HG02852 (cell line): ENCODE results near the gene CAPZA1.
"Not testable (repeated sequence)": the region's sequence is repeated elsewhere in the genome, so short reads cannot be mapped to it uniquely, and the experiment has no call there.

ENCODE experiments used
- ATAC-seq: cut with Tn5 transposase; IDR thresholded peaks from one replicate; pipeline ENCODE4 v1.9.1; 2021; ENCODE audit warnings: mild to moderate bottlenecking, moderate library complexity; ENCODE audit not compliant: unreplicated experiment

CAPZA1 gene

DNA sequence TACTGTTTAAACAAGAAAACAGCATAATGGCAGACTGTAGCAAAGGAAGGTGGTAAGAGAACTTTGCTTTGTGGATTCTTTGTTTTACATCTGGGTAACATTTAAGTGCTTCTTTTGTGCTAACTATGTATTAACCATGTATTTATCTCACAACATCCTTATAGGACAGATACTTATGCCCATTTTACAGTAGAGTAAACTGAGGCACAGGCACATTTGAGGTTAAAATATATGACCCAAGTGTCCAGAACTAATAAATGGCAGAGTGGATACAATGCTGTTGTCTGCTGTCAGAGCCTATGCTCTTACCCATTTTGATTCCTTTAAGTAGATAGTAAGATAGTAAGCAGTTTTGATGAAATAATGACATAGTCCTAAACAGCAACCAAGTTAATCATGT is 7.3 kb downstream of the CAPZA1 start:
- no peak for ATAC-seq

DNA sequence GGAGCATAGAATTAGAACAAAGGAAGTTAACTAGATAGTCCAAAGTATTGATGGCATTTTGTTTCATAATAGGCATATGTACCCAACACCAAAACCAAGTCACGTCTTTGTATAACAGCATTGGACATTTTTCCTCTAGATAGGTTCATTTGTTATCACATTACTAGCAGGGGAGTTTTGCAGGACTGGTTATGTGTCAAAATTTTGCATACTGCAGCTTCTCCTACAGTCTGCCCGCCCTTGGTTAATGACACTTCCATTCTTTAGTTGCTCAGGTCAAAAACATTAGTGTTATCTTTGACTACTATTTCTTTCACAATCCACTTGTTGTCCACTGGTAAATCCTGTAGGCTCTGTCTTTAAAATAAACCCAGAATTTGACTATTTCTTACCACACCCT is 8.9 kb downstream of the CAPZA1 start:
- no peak for ATAC-seq

DNA sequence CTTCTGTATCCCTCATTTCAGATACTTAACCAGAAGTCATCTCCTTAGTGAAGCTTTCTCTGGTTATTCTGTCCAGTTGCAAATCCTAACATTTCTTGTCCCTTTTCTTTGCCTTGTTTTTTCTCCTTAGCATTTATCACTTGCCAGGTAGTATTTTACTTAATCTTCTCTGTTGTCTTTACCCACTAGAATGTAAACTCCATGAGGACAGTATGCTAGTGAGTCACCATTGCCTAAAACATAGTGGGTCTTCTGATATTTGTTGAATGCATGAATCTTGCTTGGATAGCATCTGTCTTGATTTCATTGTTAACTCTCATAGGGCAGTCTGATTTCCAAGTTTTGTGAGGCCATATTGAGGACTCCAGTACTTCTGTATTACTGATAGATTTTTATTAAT is 9.6 kb downstream of the CAPZA1 start:
- no peak for ATAC-seq

DNA sequence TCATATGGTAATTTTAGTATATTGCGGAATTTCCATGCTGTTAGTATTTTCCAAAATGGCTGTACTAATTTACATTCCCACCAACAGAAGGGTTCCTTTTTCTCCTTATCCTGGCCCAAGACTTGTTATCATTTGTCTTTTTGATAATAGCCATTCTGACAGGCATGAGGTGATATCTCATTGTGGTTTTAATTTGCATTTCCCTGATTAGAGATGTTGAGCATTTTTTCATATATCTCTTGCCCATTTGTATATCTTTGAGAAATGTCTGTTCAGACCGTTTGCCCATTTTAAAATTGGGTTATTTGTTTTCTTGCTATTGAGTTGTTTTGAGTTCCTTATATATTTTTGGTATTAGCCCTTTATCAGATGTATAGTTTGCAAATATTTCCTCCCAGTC is 14.0 kb downstream of the CAPZA1 start:
- ATAC-seq, result no peak

DNA sequence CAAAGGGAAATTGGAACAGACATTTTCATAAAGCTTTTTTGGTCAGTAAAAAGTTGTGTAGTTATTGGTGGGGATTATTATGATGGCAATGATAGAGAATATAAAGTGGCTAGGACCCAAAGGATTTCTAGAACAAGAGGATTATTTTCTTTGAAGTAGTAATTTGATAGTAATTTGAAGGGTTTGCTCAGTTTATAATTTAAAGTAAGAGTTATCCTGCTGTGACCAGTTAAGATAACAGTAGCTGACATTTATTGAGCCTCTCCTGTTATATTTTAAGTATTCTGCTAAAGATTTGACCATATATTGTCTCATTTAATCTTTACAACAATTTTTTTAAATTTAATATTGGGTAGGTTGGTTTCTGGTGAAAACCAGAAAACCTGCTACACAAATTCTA is 14.7 kb downstream of the CAPZA1 start:
- ATAC-seq, result no peak

DNA sequence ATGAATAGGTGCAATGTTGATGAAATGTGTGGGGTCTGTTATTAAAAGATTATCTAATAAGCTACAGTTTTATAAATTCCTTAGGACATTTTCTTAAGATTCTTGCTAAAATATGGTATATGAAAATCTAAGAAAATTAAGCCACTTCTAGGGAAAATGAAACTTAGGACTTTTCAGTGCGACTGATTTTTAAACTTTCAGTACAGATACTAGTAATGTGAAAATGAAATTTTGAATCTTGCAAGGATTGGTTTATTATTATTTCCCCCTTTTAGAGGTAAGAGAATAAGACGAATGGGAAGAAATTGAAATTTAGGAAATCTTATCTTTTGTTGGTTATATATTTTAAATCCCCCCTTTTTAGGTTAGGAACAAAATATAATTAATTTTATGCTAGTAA is 16.4 kb downstream of the CAPZA1 start:
- ATAC-seq, result no peak

DNA sequence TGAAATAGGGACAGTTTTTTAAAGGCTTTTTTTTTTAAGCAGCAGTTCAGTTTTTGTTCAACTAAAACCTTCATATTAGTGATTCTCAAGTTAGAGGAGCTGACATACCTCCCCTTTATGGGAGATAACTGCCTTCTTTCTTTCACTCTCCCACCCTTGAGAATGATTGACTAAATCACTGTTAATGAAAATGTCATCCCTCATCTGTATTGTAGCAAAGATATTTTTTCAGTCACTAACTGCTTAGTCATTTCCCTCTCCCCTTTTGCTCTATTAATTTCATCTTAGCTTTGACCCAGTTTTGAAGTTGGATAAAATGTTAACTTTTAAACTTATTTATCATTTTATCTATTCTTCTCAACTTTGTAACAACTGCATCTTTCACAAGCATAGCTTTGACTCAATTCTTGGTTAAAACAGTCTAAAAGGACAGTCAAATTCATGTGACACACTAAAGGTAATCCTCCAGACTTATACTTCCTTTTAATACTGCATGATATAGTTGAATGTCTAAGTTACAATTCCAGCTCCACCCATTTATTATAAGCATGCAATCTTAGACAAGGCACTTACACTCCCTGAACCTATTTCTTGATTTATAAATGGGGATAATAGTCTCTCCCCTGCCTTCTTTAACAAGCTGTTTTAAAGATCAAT is 17.1 kb downstream of the CAPZA1 start:
- ATAC-seq, result peak; percentile 52

DNA sequence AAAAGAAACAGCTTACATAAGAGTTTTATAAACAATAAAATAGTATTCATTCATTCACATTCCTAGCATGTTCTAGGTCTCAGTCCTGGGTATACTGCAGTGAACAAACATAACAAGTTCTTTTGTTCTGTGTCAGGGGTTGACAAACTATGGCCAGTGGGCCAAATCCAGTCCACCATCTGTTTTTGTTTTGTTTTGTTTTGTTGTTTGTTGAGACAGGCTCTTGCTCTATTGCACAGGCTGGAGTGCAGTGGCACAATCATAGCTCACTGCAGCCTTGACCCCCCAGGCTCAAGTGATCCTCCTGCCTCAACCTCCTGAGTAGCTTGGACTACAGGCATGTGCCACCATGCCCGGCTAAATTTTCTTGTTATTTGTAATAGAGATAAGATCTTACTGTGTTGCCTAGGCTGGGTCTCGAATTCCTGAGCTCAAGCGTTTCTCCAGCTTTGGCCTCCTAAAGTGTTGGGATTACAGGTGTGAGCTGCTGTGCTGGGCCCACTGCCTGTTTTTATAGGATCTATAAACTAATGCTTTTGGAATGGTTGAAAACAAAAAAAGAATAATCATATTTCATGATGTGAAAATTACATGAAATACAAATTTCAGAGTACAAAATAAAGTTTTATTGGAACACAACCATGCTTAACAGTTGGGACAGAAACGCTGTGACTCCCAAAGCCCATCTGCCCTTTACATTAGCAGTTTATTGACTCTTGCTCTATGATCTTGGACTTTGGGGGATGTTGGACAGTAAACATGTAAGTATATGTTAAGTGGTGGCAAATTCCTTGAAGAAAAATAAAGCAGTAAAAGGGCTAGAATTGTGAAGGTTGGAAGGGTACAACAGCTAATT is 17.9 kb downstream of the CAPZA1 start:
- no peak for ATAC-seq

DNA sequence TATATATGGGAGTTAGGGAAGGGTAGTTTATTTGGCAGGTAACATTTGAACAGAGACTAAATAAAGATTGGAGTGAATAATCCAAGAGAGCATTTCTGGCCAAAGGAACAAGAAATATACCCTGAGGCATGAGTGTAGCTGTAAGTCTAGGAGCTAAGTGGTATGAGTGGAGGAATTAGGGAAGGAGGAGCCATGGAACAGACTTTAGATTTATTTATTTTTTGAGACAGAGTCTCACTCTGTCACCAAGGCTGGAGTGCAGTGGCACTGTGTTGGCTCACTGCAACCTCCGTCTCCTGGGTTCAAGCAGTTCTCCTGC is 18.4 kb downstream of the CAPZA1 start:
- ATAC-seq, result no peak

DNA sequence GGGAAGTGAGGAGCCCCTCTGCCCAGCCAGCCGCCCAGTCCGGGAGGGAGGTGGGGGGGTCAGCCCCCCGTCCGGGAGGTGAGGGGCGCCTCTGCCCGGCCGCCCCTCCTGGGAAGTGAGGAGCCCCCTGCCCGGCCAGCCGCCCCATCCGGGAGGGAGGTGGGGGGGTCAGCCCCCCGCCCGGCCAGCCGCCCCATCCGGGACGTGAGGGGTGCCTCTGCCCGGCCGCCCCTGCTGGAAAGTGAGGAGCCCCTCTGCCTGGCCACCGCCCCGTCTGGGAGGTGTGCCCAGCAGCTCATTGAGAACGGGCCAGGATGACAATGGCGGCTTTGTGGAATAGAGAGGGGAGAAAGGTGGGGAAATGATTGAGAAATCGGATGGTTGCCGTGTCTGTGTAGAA is 20.8 kb downstream of the CAPZA1 start:
- ATAC-seq, result not testable (repeated sequence)

DNA sequence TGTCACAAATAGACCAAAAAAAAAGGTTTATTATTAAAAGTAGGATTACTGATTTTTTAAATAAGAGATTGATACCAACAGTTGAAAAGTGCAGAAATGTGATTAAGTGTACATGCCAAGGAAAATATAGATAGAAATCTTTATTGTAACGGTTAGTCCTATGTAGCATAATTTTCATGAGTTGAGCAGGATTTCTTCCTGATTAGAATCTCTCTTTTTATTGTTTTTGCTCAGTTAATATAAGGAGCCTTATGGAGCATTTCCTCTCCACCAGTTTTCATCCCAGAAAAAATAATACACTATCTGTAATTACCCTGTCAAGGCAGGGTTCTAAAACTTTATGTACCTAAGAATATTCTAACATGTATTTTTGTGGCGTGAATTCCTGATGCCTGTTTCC is 23.4 kb downstream of the CAPZA1 start:
- ATAC-seq, result no peak

DNA sequence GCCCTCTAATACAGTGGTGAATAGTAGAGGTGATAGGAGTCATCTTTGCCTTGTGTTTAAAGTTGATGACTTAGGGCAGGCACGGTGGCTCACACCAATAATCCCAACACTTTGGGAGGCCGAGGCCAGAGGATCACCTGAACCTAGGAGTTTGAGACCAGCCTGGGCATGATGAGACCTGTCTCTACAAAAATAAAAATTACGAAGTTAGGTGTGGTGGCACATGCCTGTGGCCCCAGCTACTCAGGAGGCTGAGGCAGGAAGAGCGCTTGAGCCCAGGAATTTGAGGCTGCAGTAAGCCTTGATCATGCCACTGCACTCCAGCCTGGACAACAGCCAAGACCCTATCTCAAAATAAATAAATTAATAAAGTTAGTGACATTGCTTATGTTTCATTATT is 26.6 kb downstream of the CAPZA1 start:
- no peak for ATAC-seq

DNA sequence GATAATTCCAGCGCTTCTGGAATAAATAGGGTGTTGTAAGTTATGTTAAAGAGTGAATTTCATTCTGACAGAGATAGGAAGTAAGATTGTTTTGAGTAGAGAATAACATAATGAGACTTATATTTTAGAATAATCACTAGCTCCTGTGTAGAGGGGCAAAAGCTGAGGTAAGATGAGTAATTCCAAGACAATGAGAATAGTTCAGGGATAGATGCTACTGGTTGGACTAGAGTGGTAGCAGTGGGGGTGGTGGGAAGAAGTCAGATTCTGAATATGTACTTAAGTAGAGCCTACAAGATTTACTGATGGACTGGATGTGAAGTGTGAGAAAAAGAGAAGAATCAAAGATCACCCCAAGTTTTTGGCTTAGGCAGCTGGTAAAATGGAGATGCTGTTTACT is 31.6 kb downstream of the CAPZA1 start:
- no peak for ATAC-seq

DNA sequence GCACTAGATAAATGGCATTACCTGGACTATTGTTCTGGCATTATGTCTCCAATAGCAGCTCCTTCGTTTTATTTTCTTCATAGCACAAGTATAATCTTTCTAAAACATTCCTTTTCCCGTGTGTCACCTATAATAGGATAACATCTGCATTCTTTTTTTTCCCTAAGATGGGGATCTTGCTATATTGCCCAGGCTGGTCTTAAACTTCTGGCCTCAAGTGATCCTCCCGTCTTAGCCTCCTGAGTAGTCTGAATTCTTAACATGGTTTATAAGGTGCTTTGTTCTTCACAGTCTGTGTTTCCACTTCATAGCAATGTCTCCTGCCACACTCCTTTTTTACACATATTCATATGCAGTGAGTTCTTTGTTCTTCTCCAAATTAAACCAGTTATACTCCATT is 46.2 kb downstream of the CAPZA1 start:
- no peak for ATAC-seq

DNA sequence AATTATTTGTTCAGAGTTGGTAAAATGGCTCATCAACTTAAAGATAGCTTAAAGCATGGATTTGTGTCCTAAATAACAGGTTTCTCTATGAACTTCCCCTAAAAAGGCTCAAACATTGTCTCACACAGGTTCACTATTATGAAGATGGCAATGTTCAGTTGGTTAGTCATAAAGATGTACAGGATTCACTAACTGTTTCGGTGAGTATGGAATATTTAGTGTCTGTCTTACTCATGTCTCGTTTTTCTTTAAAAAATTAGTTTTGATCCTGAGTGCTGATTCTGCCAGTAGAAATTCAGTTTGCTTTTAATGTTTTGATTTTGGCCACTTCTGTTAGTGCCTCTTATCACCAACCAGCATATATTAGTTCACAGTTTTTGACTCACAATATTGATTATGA is 47.3 kb downstream of the CAPZA1 start:
- ATAC-seq, result no peak

DNA sequence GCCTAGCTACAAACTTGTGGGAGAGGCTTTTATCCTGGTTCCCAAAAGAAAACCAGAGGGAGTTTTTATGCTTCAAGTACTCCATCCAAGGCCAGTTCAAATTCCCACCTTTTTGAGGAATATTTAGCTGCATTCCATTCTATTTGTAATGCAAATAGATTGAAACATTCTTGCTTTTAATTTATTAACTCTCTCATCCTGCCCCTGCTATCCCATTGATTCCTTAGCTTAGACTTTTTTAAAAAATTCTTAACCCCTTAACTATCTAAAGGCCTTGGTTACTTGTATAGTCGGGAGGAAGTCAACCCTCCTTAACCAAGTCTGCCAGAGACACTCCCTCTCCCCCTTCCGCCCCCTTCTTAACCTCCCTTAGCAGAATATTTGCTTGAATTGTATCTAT is 52.4 kb downstream of the CAPZA1 start:
- ATAC-seq, result no peak

DNA sequence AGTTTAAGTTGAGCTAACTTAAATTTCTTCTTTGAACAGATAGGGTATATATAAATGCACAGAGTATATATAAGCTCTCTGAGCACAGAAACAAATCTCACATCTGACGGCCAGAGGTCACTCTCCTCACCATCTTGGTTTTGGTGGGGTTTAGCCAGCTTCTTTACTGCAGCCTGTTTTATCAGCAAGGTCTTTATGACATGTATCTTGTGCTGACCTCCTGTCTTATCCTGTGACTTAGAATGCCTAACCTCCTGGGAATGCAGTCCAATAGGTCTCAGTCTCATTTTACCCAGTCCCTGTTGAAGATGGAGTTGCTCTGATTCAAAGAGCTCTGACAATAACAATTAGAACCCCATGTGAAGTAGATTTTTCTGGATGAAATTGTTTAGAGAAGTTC is 53.2 kb downstream of the CAPZA1 start:
- no peak for ATAC-seq

DNA sequence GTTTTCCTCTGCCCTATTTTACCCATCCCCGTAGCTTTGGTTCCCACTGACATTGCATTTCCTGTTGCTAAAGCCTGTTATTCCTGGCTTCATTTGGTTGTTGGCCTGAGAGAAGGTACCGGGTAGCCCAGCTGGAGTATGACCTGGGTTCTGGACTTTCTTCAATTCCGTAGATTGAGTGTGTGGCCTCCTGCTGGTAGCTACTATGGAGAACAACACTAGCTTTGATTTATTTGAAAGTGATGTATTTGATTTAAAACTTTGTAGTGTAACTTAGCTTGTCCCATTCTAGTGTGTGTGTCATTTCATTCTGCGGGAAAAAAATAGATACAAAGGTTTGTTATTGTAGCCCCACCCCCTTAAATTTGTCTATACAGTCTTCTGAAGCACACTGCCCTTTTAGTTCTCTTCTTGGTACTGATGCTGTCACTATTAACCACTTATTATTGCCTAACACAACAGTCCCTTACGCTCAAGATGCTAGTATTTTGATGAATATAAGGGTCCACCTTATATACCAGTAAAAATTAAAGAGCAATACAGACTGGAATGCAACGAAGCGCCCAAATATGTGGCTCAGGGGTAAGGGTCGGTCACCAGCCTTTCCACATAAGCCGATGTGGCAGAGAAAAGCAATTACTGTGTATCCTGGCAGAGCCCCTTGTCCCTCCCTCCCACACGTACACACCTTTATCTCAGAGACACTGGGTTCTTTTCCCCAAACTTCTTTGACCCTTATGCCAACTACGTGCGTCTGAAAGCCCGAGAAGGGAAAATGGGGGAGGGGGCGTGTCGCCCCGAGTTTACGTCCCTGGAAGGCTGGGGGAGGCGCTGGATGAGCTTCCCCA is 54.2 kb downstream of the CAPZA1 start:
- ATAC-seq, result peak; percentile 1

DNA sequence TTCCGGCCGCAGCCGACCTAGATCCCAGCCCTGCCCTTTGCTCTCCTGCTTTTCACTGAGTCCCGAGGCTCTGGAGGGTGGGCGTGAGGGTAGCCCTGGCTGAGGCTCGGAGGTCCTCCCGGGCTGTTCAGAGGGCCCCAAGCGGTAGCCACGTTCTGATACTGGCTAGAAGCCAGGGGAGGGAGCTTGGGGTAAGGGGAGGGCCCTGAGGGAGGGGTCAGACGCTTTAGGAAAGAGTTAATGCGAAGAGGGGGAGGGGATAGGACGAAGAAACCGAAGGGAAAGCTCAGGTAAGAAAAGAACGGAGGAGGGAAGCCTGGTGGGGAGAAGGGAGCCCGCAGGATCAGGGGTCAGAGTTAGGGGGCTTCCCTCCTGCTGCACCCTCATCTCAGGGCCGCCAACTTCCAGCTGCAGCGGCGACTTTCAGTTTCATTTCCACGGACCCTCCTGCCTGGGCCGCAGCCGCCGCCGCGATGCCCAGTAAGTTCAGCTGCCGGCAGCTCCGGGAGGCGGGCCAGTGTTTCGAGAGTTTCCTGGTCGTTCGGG is 54.9 kb downstream of the CAPZA1 start, which contains the start of gene MOV10:
TSS of gene MOV10 (plus strand) at position 220 of the 546 bp plus-strand sequence. CDS start at position 474, 254 bp downstream.
- ATAC-seq, result peak; percentile 62

DNA sequence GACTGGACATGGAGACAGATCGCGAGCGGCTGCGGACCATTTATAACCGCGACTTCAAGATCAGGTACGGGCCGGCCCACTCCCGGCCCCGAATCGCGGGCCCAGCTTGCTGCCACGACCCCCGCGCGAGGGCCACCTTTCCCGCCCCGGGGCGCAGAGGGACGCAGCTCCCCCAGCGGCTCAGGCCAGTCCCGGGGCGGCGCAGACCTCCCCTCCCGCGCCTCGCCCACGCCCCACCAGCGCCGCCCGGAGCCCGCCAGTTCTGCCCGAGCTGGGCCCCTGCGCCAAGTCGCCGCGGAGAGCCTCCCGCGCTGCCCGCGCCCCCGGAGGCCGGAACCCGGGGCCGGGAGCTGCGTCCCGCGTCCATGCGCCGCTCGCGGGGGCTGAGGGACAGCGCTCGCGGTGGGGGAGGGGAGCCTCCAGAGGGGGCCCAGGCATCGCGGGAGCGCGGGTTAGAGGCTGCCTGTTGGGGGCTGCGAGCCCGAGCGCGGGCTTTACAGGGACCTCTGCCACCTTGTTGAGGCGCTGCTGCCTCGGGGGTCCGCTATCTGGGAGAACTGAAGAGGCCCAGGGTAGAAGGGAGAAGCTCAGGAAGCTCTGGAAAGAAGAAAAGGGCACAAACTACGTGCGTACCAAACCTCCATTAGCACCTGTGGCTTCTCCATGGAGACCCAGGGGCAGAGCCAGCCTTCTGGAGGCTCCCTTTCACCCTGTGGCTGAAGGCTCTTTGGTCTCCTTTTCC is 55.5 kb downstream of the CAPZA1 start:
- peak; percentile 52 for ATAC-seq
